Heart right ventricle (tissue), 16 donors: ENCODE measurements around the gene ADTRP. TPM values are rescaled to one million over a fixed set of nuclear protein-coding genes. Genes with fewer than 3 reads are reported as not detected.

Experiments used
- ATAC-seq, 8 donors: fragments of 200-7000 bp; cut with Tn5 transposase; one replicate each; pipeline ENCODE4 v1.9.1; 2020; ENCODE audit warnings: mild to moderate bottlenecking in 8 of 8, moderate library complexity in 8 of 8, moderate number of reproducible peaks in 1 of 8
- DNase-seq, 2 donors: peaks; one replicate each; pipeline ENCODE4 v3.0.0-alpha.2; 2020
- H3K27ac ChIP-seq, 10 donors: fragments of 200-600 bp; sonication (generic) in 2 of 10; one replicate each; pipeline versions ENCODE4 v1.5.0 to v1.8.0; 2020 to 2022; ENCODE audit warnings: mild to moderate bottlenecking in 3 of 10
- H3K27me3 ChIP-seq, 7 donors: fragments of 200-600 bp; one replicate each; pipeline ENCODE4 v1.8.0; 2021 to 2022; ENCODE audit warnings: mild to moderate bottlenecking in 2 of 7
- H3K36me3 ChIP-seq, 9 donors: fragments of 200-600 bp; sonication (generic) in 1 of 9; one replicate each; pipeline versions ENCODE4 v1.5.0 to v1.8.0; 2020 to 2022; ENCODE audit warnings: mild to moderate bottlenecking in 2 of 9
- H3K4me1 ChIP-seq, 9 donors: fragments of 200-600 bp; sonication (generic) in 1 of 9; one replicate each; pipeline versions ENCODE4 v1.5.0 to v1.8.0; 2020 to 2022; ENCODE audit warnings: mild to moderate bottlenecking in 4 of 9
- H3K4me3 ChIP-seq, 10 donors: fragments of 200-600 bp; sonication (generic) in 2 of 10; one replicate each; pipeline versions ENCODE4 v1.5.0 to v1.8.0; 2020 to 2022; ENCODE audit warnings: mild to moderate bottlenecking in 7 of 10, moderate library complexity in 2 of 10
- H3K9me3 ChIP-seq, 11 donors: fragments of 200-600 bp in 10 of 11; sonication (generic) in 2 of 11; one replicate each; pipeline versions ENCODE4 v1.5.0 to v1.8.0; 2013 to 2022; ENCODE audit warnings: mild to moderate bottlenecking in 2 of 11, control low read depth in 1 of 11, moderate library complexity in 1 of 11
- WGBS, 2 donors: extraction: QIAGEN DNeasy Blood & Tissue Kit; methylation state at CpG; one replicate each; pipeline ENCODE4 v1.1.7; 2013; ENCODE audit warnings: inconsistent platforms in 1 of 2; 5-methylcytosine and 5-hydroxymethylcytosine counted together
- intact Hi-C, 10 donors: fragments of 100-400 bp; cut with DNase I; formaldehyde crosslinking; loops; one replicate each; pipeline versions ENCODE4 v1.11.1 to v1.14.2; 2022
- polyA plus RNA-seq, 2 donors: library from polyadenylated mRNA; stranded (reverse); fragments of 200-250 nt; gene quantifications; one replicate each; pipeline ENCODE4 v1.2.3, GENCODE V29; 2013
- total RNA-seq, 10 donors: library from RNA; stranded (reverse); fragmentation: NEBNext Ultra II Directional in 3 of 10; extraction: Animal tissue kit (Norgen Biotek cat#: 25700) in 3 of 10; gene quantifications; one replicate each; pipeline versions ENCODE4 v1.2.1 to v1.2.4, GENCODE V29; 2021 to 2023
- TF ChIP-seq, protein P1 (sequence below), 9 donors: fragments of 200-600 bp; sonication (generic) in 2 of 9; IDR thresholded peaks; one replicate each; pipeline versions ENCODE4 v1.5.0 to v1.8.0; 2021 to 2022; ENCODE audit warnings: antibody characterized with exemption in 9 of 9, mild to moderate bottlenecking in 5 of 9, moderate library complexity in 1 of 9
- donor health status: Arrhythmogenic right ventricular cardiomyopathy.
- donor health status: ischemic (EF 13 %, LVEDD 7.1; RV severe dilation, severe dysfunction).
- donor health status: healthy with polysubstance abuse.
- donor health status: DM: no; HTN: yes; CAD: no.
- donor health status: DM: no; HTN: no; CAD: no.
- donor health status: ischemic (EF 25% LVEDD 6.9; RV normal size, moderate dysfunction).
- donor health status: ischemic (EF 25% LVEDD 5.7; RV mildly dilated, moderate dysfunction).
- donor health status: healthy.
- donor health status: DM: yes; HTN: yes; CAD: no.
- donor health status: Ischemic cardiomyopathy.
- donor health status: ischemic (EF 35%, LVEDD 5.7; RV mildly dilated, moderate dysfunction).
- donor health status: nonischemic (EF 11% LVEDD 7.7; RV severe dilation, severe dysfunction).
- donor health status: DM: yes; HTN: yes; CAD: no.
- donor health status: PGD.
- donor health status: ischemic (EF 29% LVEDD 5.4; RV normal size, mild dysfunction).
- donor health status: nonischemic (EF 23%, LVEDD 6.1; RV moderate dilation, normal function).

Gene ADTRP
- total and polyA plus RNA-seq, 12 donors: 0.14 to 0.37 (median 0.24) TPM; not detected in 9

DNA sequence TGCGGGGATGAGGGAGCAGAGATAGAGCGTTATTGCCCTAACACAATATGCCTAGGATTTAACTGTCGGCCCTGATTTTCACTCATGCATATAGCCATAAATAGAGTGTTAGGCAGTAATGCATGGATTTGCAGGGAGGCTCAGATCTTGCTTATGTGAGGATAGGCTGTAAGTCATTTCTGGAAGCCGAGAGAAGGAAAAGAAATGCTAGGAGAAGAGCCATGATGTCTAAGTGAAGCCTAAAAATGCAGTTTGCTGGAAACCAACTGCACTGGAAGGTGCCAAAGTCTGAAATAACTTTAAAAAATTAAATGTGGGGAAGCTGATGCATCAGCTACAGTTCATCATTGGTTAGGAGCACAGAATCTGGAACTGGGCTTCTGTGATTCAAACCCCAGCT, 54.3 kb downstream of the ADTRP start:
- TF ChIP-seq, protein P1, sequence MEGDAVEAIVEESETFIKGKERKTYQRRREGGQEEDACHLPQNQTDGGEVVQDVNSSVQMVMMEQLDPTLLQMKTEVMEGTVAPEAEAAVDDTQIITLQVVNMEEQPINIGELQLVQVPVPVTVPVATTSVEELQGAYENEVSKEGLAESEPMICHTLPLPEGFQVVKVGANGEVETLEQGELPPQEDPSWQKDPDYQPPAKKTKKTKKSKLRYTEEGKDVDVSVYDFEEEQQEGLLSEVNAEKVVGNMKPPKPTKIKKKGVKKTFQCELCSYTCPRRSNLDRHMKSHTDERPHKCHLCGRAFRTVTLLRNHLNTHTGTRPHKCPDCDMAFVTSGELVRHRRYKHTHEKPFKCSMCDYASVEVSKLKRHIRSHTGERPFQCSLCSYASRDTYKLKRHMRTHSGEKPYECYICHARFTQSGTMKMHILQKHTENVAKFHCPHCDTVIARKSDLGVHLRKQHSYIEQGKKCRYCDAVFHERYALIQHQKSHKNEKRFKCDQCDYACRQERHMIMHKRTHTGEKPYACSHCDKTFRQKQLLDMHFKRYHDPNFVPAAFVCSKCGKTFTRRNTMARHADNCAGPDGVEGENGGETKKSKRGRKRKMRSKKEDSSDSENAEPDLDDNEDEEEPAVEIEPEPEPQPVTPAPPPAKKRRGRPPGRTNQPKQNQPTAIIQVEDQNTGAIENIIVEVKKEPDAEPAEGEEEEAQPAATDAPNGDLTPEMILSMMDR (IDR thresholded peaks at IDR 0.05): no peak

GRCh38 chr6:11722805-11723631, 55.6 kb downstream of the ADTRP start:
- Histone ChIP-seq H3K27ac (no peak overlapping the region), H3K4me1 (no peaks in the 10 kb centered on the region), H3K36me3 (no peaks in the 10 kb centered on the region), H3K4me3 (no peak overlapping the region), H3K27me3 (no peaks in the 10 kb centered on the region), H3K9me3 (no peaks in the 10 kb centered on the region)
- 78 to 85% methylated on average over 9 of the region's 9 CpGs for WGBS, 2 donors
- no peak for ATAC-seq
- DNase-seq: no peak
- intact Hi-C loops: no loop called here
- TF ChIP-seq, protein P1 (IDR thresholded peaks at IDR 0.05): no peak

More for the DNA sequence above, 54.3 kb downstream of the ADTRP start:
- 93 to 94% methylated on average over 4 of the region's 4 CpGs for WGBS, 2 donors
- DNase-seq (no peak), ATAC-seq (no peak)
- intact Hi-C loops: no loop called here
- peaks cover 0 to 6% (median 0%) of the 10 kb centered on the region in 9 donors for H3K4me1 ChIP-seq
- peaks cover 0 to under 1% (median 0%) of the 10 kb centered on the region in 7 donors for H3K27me3 ChIP-seq
- no peaks in the 10 kb centered on the region for H3K9me3 ChIP-seq
- H3K36me3 ChIP-seq: no peaks in the 10 kb centered on the region
- H3K4me3 ChIP-seq: no peak overlapping the region
- H3K27ac ChIP-seq: no peak overlapping the region

- H3K4me3 ChIP-seq: no peak overlapping the region
- H3K9me3 ChIP-seq: no peaks in the 10 kb centered on the region
- intact Hi-C loops: no loop called here
- DNase-seq (no peak), ATAC-seq (no peak)
- no peak overlapping the region for H3K27ac ChIP-seq
- no peaks in the 10 kb centered on the region for H3K36me3 ChIP-seq
- no peaks in the 10 kb centered on the region for H3K4me1 ChIP-seq
- TF ChIP-seq, protein P1 (IDR thresholded peaks at IDR 0.05): no peak
- H3K27me3 ChIP-seq: no peaks in the 10 kb centered on the region
- WGBS, 2 donors: 86 to 93% methylated on average over 6 of the region's 6 CpGs
Observed at GRCh38 chr6:11722220-11722619, 56.4 kb downstream of the ADTRP start.

GRCh38 chr6:11718463-11718862, 60.1 kb downstream of the ADTRP start:
- no peaks in the 10 kb centered on the region for H3K9me3 ChIP-seq

More at GRCh38 chr6:11718463-11718862, 60.1 kb downstream of the ADTRP start:
- Histone ChIP-seq H3K36me3 (no peaks in the 10 kb centered on the region), H3K27me3 (no peaks in the 10 kb centered on the region), H3K27ac (no peak overlapping the region), H3K4me3 (no peak overlapping the region), H3K4me1 (peaks cover 0 to 2% (median 0%) of the 10 kb centered on the region in 9 donors)
- TF ChIP-seq, protein P1 (IDR thresholded peaks at IDR 0.05): no peak
- DNase-seq (no peak), ATAC-seq (no peak)
- intact Hi-C loops: no loop called here
